SK-N-SH (cell line): ENCODE results near the gene CAPS2.

Experiments used
- CHD2 ChIP-seq: fragments of 150-350 bp; IDR thresholded peaks from 2 replicates; pipeline ENCODE4 v1.6.1; 2018; ENCODE audit warnings: low read length; ENCODE audit not compliant: partially characterized antibody
- EP300 ChIP-seq, 2 experiments: IDR thresholded peaks; 2 replicates each; pipeline versions ENCODE4 v1.4.0 to v1.6.1; 2012; ENCODE audit warnings: borderline replicate concordance in 1 of 2, low read depth in 1 of 2, low read length in 1 of 2
- FOXJ3 ChIP-seq: sonication (generic); formaldehyde crosslinking; IDR thresholded peaks from 2 replicates; pipeline ENCODE4 v1.5.1; 2020; ENCODE audit warnings: mild to moderate bottlenecking, missing genetic modification reagents
- MXI1 ChIP-seq: IDR thresholded peaks from 2 replicates; pipeline ENCODE4 v1.6.1; 2012; ENCODE audit warnings: mild to moderate bottlenecking, low read depth, low read length, improper control_type of control experiment
- POLR2AphosphoS5 ChIP-seq: IDR thresholded peaks from 2 replicates; pipeline ENCODE4 v1.6.1; 2012; ENCODE audit warnings: low read depth, low read length
- RCOR1 ChIP-seq: fragments of 150-350 bp; IDR thresholded peaks from 2 replicates; pipeline ENCODE4 v1.6.1; 2017; ENCODE audit warnings: antibody characterized with exemption, low read length
- RXRA ChIP-seq: IDR thresholded peaks from 2 replicates; pipeline ENCODE4 v1.4.0; 2012; ENCODE audit warnings: low read depth, mild to moderate bottlenecking, borderline replicate concordance
- TAF1 ChIP-seq: IDR thresholded peaks from 2 replicates; pipeline ENCODE4 v1.6.1; 2012; ENCODE audit warnings: low read depth, mild to moderate bottlenecking, low read length, moderate library complexity, borderline replicate concordance
- TCF12 ChIP-seq: IDR thresholded peaks from 2 replicates; pipeline ENCODE4 v1.4.0; 2012
- TF ChIP-seq, protein P1 (sequence below): IDR thresholded peaks from 2 replicates; pipeline ENCODE4 v1.4.0; 2012; ENCODE audit warnings: low read depth, borderline replicate concordance
- TF ChIP-seq, protein P2 (sequence below): fragments of 200-600 bp; sonication (generic); IDR thresholded peaks from 2 replicates; pipeline ENCODE4 v1.6.1; 2017; ENCODE audit warnings: antibody characterized with exemption, mild to moderate bottlenecking, moderate library complexity

DNA sequence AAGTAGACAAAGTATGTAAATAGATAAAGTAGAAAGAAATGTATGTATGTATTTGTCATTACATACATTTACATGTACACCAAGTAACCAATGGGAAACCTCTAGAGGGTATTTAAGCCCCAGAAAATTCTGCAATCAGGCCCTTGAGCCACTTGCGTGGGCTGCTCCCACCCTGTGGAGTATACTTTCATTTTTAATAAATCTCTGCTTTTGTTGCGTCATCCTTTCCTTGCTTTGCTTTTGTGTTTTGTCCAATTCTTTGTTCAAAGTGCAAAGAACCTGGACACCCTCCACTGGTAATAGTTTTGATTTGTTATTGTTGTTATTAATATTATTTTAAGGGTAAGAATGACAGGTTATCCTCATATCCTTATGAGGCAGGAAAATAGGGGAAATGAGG is 21.8 kb downstream of the CAPS2 start:
- TF ChIP-seq, protein P1, sequence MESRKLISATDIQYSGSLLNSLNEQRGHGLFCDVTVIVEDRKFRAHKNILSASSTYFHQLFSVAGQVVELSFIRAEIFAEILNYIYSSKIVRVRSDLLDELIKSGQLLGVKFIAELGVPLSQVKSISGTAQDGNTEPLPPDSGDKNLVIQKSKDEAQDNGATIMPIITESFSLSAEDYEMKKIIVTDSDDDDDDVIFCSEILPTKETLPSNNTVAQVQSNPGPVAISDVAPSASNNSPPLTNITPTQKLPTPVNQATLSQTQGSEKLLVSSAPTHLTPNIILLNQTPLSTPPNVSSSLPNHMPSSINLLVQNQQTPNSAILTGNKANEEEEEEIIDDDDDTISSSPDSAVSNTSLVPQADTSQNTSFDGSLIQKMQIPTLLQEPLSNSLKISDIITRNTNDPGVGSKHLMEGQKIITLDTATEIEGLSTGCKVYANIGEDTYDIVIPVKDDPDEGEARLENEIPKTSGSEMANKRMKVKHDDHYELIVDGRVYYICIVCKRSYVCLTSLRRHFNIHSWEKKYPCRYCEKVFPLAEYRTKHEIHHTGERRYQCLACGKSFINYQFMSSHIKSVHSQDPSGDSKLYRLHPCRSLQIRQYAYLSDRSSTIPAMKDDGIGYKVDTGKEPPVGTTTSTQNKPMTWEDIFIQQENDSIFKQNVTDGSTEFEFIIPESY = no peak
- TF ChIP-seq FOXJ3 (CRISPR knock-in tag) (no peak), CHD2 (no peak), RCOR1 (no peak), TCF12 (no peak), TAF1 (no peak), RXRA (no peak), EP300 (IDR thresholded peaks at IDR 0.05; ENCODE audit: borderline replicate concordance in 1 of 2, low read depth in 1 of 2, low read length in 1 of 2) (no peak), POLR2AphosphoS5 (no peak), MXI1 (no peak)
- TF ChIP-seq, protein P2, sequence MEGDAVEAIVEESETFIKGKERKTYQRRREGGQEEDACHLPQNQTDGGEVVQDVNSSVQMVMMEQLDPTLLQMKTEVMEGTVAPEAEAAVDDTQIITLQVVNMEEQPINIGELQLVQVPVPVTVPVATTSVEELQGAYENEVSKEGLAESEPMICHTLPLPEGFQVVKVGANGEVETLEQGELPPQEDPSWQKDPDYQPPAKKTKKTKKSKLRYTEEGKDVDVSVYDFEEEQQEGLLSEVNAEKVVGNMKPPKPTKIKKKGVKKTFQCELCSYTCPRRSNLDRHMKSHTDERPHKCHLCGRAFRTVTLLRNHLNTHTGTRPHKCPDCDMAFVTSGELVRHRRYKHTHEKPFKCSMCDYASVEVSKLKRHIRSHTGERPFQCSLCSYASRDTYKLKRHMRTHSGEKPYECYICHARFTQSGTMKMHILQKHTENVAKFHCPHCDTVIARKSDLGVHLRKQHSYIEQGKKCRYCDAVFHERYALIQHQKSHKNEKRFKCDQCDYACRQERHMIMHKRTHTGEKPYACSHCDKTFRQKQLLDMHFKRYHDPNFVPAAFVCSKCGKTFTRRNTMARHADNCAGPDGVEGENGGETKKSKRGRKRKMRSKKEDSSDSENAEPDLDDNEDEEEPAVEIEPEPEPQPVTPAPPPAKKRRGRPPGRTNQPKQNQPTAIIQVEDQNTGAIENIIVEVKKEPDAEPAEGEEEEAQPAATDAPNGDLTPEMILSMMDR = no peak
